ENCODE data around the gene GET4.
"Not testable (repeated sequence)": the region's sequence is repeated elsewhere in the genome, so short reads cannot be mapped to it uniquely, and the experiment has no call there.

GET4 gene

DNA sequence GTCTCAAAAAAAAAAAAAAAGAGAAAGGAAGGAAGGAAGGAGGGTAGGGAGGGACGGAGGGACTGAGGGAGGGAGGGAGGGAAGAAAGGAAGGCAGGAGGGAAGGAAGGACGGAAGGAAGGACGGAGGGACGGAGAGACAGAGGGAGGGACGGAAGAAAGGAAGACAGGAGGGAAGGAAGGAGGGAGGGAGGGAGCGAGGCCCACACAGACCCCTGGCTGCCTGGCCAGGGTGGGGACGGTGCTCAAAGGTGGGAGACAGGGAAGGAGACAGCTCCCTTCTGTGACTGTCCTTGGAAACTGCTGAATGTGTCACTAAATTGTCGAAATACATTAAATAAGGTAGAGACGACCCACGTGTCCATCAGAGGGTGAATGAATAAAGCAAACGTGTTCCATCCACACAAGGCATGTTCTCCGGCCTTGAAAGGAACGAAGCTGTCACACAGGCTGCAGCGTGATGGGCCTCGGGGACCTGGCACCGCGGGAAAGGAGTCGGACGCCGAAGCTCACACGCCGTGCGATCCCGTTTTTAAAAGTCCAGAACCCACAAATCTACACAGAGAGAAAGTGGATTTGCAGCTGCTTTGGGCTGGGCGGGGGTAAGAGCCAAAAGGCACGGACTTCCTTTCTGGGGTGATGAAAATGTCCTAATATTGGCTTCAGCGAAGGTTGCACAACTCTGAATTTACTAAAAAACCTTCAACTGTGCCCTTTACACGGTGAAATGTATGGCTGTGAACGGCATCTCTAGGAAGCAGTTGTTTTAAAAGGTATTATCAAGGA is 54.8 kb downstream of the GET4 start:
- no peak for DNase-seq

DNA sequence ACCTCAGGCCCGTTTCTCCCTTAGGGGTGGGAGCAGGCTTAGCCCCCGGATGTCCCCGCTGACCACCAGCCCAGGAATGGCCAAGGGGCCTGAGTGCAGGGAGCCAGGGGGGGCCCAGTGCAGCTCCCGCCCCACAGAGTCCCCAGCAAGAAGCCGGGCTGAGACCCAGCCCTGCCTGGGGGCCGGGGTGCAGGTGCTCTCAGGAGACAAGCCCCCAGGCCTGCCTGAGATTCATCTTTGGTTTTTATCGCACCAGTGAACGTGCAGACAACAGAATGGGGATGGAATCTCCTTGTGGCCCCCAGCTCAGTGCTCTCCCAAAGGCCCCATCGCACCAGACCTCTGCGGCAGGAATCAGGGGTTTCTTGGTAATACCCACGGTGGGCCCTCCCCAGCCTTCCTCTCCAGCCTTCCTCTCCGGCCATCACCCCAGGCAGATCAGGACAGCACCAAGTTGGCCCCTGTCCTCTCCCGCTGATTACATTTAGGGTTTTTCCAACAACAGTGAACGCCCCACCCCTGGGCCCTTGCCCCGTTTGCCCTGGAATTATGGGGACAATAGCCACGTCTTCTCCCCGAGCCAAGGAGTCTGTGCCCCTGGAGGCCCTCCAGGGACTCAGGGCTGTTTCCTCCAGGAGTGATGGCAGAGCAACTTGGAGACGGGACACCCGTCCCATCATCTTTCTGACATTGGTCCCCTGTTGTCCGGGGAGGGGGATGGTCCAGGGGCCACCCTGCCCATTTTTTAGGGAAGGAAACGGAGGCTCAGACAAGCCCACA is 55.7 kb downstream of the GET4 start:
- no peak for DNase-seq

DNA sequence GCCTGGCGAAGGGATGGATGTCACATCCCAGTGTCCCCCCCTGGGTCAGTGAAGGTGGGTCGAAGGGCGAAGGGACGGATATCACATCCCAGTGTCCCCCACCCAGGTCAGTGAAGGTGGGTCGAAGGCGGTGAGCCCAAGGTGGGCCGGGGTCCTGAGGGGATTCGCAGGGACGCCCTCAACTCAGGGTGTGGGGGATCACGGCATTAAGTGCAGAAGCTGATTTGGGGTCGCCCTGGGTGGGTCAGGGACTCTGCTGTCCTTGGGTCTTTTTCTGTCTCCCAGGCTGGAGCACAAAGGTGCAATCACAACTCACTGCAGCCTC is 56.3 kb downstream of the GET4 start:
- no peak for DNase-seq

DNA sequence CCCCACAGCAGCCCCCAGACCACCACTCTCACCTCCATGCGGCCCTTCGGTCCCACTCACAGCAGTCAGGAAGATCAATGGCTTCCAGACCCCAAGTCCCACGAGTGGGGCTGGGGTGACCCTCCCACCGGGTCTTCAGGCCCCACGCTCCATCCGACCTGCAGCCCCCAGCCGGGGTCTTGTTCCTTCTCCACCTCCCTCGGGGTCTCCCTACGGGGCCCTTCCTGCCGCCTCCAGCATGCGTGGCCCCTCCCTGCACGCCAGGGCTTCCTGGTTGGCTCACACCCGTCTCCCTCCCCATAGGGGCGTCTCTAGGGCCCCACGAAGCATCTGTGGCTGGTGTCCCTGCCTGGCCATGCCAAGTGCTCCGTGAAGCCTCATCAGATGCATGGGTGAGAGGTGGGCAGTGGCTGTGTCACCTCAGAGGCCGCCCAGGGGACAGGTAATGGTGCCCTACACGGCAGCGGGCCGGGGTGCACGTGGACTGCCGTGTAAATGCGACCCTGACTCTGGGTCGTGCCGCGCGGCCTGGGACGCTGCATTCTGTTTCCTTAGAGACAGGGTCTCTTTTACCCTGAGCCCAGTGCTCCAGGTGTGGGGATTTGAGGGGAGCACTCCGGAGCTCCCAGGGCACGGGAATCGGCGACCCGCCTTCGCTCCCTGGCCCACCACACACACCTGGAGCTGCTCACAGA is 58.3 kb downstream of the GET4 start:
- DNase-seq, result no peak

DNA sequence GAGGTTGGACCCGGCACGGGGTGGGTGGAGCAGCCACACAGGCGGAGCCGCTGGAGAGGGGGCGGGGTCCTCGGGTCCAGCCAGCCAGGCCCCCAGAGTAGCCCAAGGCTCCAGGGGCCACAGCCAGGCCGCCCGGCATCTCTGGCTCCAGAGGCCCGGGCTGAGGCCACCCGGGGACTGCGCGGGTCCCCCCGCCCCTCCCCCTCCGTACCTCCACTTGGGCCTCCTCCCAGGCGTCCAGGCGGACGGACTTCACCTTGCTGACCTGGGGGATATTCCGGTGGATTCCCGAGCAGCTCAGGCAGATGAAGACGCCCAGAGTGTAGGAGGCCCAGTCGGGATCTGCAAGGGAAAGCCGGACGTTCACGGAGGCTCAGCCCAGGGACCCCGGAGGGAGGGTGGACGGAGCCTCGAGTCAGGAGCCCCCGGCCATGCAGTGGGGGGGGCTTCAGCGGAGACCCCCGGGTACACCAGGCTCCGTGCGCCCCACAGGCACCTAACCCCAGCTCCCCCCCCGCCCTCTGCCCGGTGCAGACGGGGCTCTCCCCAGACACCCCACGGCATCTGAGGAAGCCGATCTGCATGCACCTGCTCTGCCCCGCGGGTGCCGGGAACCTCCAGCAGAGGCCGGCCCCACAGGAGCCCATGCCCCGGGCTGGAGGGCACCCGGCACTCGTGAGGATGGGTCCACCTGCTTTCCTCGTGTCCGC is 59.0 kb downstream of the GET4 start:
- no peak for DNase-seq

DNA sequence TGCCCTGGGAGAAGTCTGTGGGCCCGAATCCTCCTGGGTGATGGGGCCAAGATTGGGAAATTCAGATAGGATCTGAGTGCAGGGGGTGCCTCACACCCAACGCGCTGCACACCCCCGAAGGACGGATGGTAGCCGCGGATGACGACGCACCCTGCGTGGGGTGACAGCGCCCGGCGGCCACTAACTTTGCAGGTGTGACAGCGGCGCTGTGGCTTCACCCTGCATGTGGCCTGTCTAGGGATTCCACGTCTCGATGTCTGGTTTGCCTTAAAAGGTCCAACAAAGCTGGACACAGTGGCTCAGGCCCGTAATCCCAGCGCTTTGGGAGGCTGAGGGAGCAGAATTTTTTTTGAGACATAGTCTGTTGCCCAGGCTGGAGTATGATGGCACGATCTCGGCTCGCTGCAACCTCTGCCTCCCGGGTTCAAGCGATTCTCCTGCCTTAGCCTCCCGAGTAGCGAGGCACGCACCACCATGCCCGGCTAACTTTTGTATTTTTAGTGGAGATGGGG is 59.6 kb downstream of the GET4 start:
- no peak for DNase-seq

DNA sequence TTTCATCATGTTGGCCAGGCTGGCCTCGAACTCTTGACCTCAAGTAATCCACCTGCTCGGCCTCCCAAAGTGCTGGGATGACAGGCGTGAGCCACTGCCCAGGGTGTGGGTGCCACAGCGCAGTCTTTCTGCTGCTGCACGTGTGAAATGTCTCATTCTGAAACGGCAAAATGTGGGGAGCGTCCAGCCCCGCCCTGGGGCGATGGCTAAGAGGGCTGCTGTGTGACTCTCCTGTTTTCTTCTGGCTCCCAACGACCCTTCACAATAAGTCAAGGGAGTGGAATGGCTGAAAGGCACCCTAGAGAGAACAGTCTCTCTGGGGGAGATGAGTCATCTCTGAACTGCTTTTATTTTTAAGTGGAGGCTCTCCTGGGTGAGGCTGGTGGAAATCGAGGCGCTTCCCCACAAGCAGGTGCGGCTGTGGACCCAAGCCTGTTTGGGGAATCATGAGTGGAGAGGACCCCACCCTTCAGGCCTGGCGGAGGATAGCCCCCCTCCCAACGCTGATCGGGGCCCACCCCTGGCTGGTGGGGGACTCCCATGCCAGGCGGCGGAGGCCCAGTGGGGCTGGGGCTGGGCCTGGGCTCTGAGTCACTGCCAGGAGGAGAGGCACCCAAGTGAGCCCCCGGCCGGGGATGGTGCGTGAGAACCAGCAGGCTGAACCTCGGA is 60.2 kb downstream of the GET4 start:
- DNase-seq, result peak; percentile 81

DNA sequence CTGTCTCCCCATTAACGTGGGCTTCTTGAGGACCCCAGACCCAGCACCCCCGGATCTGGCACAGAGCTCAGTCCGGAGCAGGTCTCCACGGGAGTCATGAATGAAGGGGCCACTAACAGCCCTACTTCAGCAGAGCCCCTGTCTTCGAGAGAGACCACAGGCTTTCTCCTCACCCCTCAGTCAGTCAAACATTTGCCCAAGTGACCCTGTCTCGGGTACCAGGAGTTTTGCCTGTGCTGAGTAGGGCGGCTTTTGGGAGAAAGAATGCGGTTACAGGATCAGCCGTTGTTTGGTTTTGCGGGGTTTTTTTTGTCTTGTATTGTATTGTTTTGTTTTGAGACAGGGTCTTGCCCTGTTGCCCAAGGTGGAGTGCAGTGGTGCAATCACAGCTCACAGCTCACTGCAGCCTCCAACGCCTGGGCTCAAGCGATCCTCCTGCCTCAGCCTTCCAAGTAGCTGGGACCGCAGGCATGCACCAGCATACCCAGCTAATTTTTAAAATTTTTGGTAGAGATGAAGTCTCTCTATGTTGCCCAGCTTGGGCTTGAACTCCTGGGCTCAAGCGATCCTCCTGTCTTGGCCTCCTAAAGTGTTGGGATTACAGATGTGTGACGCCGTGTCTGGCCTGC is 61.6 kb downstream of the GET4 start:
- DNase-seq, result no peak

DNA sequence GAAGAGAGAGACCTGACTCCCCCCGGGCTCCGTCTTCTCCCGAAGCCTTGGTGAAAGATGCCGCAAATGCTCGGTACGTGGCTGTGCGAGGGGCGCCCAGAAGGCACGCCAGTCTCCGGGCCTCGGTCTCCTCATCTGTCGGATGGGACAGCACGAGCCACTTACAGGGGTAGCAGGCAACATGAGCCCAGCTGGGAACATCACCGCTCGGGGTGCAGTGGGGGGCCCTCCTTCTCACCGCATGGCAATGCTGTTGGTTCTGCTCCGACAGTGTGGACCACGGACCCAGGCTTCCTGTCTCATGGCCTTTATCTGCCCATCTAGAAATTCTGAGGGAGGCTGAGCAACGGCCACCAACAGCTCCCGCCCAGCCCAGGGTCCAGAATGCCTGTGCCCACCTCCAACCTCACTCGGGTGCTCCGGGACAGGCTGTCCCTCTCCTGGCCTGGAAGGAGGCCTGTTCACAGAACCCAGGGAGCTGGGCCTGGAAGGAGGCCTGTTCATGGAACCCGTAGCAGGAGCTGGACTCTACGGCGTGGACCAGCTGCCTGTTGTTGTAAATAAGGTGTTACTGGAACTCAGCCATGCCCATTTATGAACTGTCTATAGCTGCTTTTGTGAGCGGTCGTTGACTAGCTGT is 62.3 kb downstream of the GET4 start:
- DNase-seq, result no peak

DNA sequence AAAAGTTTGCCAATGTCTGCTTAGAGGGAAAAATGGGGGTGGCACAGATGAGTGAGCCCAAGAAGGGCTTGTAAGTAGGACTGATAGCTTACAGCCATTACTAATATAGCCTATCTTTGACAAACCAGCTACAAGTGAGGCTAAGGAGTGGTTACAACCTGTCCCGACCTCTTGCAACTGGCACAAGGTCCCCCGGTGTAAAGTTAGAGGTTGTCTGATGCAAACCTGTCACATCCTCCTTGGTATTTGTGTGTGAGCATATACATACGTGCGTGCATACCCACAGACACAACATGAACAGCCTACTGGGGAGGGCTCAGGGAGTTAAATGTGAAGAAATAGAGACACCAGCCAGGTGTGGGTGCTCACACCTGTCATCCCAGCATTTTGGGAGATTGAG is 63.5 kb downstream of the GET4 start:
- DNase-seq, result no peak

DNA sequence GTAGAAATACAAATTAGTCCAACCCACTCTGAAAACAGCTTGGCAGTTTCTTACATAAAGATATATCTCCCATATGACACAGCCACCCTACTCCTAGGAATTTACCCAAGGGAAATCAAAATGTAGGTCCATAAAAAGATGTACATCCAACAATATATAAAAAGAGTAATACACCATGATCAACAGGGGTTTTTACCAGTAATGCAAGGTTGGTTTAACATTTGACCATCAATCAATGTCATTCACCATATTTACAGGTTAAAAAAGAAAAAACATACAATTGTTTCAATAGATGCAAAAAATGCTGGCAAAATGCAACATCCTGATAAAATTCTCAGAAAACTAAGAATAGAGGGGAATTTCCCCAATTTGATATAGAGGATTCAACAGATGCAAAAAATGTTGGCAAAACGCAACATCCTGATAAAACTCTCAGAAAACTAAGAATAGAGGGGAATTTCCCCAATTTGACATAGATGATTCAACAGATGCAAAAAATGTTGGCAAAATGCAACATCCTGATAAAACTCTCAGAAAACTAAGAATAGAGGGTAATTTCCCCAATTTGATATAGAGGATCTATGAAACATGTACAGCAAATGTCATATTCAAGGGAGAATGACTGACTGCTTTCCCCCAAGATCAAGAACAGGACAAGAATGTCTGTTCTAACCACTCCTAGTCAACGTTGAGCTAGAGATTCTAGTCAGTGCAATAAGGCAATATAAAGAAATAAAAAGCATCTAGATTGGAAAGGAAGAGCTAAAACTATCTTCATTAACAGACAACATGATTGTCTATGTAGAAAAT is 64.5 kb downstream of the GET4 start:
- no peak for DNase-seq

DNA sequence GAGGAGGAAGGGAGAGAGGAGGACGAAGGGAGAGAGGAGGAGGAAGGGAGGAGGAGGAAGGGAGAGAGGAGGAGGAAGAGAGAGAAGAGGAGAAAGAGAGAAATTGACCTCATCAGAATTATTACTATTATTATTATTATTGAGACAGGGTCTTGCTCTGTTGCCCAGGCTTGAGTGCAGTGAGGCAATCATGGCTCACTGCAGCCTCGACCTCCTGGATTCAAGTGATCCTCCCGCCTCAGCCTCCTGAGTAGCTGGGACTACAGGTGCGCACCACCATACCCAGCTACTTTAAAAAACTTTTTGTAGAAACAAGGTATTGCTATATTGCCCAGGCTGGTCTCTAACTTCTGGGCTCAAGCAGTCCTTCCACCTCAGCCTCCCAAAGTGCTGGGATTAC is 67.4 kb downstream of the GET4 start:
- not testable (repeated sequence) for DNase-seq

DNA sequence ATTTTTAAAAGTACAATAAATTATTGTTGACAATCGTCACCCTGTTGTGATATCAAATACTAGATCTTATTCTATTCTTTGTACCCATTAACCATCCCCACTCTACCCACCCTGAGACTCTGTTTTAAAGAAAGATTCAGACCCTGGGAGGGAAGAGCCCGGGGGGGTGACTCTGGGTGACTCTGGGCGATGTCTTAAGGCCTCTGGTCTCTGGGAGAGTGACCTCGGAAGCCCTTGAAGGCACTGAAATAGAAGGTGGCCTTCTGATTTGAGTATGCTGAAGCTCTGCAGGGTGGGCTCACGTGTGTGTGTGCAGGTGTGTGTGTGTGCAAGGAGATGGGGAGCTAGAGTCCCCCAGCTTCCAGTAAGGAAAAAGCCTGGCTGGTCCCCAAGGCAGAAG is 68.4 kb downstream of the GET4 start:
- DNase-seq, result no peak

DNA sequence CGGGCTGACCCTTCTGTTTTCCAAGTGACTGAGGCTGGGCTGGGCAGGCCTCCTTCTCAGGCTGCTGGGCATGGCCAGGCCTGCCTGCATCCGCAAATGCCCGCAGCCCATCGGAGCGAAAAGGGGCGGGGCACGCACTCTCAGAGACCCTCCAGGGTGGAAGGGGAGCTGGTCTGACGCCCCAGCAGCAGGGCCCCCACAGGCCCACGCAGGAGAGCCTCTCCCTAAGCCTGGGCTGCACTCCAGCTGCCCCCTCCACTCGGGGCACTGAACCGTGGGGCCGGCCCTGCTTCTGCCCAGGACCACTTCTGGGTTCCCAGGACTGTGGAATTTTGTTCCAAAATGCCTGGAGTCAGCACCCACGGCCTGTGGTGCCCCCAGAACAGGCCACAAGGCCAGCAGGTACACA is 68.8 kb downstream of the GET4 start:
- no peak for DNase-seq

DNA sequence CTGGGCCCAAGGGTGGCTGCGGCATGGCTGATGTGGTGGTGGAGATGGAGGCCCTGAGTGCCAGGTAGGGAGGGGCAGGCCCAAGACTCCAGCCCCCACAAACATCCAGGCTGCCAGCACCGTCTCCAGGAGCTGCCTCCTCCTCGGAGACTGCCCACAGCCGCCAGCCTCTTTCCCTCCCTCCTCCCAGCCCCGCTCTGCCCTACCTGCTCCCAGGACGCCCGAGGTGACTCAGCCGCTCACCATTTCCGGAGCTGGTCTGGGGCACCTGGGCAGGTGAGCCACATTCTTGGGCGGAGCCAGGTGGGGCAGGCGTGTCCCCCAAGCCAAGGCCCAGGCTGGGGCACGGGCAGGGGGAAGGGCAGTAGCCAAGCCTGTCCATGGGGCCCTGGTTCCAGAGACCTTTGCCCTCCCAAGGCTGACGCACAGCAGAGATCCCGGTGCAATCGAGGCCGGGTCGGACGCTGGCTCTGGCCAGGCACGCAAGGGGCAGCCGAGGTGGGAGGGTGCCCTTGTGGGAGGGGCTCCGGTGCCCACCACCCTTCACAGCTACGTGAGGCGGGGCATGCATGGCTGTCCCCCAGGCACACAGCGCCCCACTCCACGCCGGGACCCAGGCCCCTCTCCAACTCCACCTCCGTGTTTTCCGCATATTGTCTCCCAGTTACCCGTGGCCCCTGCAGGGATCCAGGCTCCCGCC is 69.4 kb downstream of the GET4 start:
- no peak for DNase-seq
